Right lobe of liver (tissue), 4 donors: Measurements from ENCODE around the gene MATN1.

ENCODE experiments used
- CTCF ChIP-seq, 4 donors: fragments of 200-600 bp in 3 of 4; fragments of 450-650 bp in 1 of 4; IDR thresholded peaks; one replicate each; pipeline versions ENCODE4 v1.5.1 to v1.8.0; 2016 to 2022; ENCODE audit warnings: antibody characterized with exemption in 4 of 4, mild to moderate bottlenecking in 2 of 4
- POLR2A ChIP-seq: fragments of 450-650 bp; IDR thresholded peaks from one replicate; pipeline ENCODE4 v1.6.1; 2017; ENCODE audit warnings: antibody characterized with exemption, mild to moderate bottlenecking
- donor health status: DM: no; HTN: no; CAD: no.
- donor health status: DM: no; HTN: no; CAD: no.
- donor health status: DM: no; HTN: yes; CAD: no.

GRCh38 chr1:30723331-30723755, at the start of gene MATN1:
- TF ChIP-seq CTCF (IDR thresholded peaks at IDR 0.05) (no peak), POLR2A (no peak)
